IMR-90 (cell line): ENCODE data around the gene DGKH. TPM values are rescaled to one million over a fixed set of nuclear protein-coding genes. Genes with fewer than 3 reads are reported as not detected.

ENCODE experiments used
- ATAC-seq: fragments of 200-7000 bp; cut with Tn5 transposase; 2 replicates; pipeline ENCODE4 v1.9.1; 2020; ENCODE audit warnings: low read depth, mild to moderate bottlenecking, moderate library complexity
- BruUV-seq: library from RNA; stranded (reverse); fragments of 400-500 nt; replicated peaks from 2 replicates; lab custom pipeline; 2021; lab: Mats Ljungman, UMichigan
- CTCF ChIA-PET: fragments of 300-600 bp; formaldehyde crosslinking; extraction: SDS; loops from one replicate; lab custom pipeline; 2021; ENCODE audit warnings: antibody characterized with exemption; lab: Yijun Ruan, JAX
- POLR2A ChIA-PET: fragments of 300-600 bp; sonication (Branson Sonifier 250); formaldehyde crosslinking; loops from one replicate; lab custom pipeline; 2022; ENCODE audit warnings: antibody characterized with exemption; ENCODE audit not compliant: unreplicated experiment; lab: Charles Lee
- DNase-seq: peaks from one replicate; pipeline ENCODE4 v3.0.0; 2013
- H2AFZ ChIP-seq: replicated peaks from 2 replicates; pipeline ENCODE3; 2013; ENCODE audit warnings: low read length, mild to moderate bottlenecking; ENCODE audit not compliant: poor library complexity
- H2AK5ac ChIP-seq: 2 replicates; pipeline ENCODE4 v1.6.1; 2013; ENCODE audit warnings: low read depth, low read length, inconsistent platforms
- H2AK9ac ChIP-seq: replicated peaks from 2 replicates; pipeline ENCODE3; 2013; ENCODE audit warnings: mild to moderate bottlenecking, low read depth, low read length, moderate library complexity; ENCODE audit not compliant: poor library complexity
- H2BK120ac ChIP-seq: 2 replicates; pipeline ENCODE4 v1.6.1; 2013; ENCODE audit warnings: low read depth, low read length, inconsistent platforms
- H2BK15ac ChIP-seq: 3 replicates; pipeline ENCODE4 v1.6.1; 2013; ENCODE audit warnings: low read depth, low read length, inconsistent platforms
- H2BK20ac ChIP-seq: 2 replicates; pipeline ENCODE4 v1.6.1; 2013; ENCODE audit warnings: low read depth, mild to moderate bottlenecking, inconsistent platforms, low read length, moderate library complexity
- H2BK5ac ChIP-seq: 2 replicates; pipeline ENCODE4 v1.6.1; 2013; ENCODE audit warnings: mild to moderate bottlenecking, low read depth, low read length, inconsistent platforms; ENCODE audit not compliant: poor library complexity, severe bottlenecking
- H3K14ac ChIP-seq: replicated peaks from 2 replicates; pipeline ENCODE4 v1.6.1; 2013; ENCODE audit warnings: low read depth, low read length, inconsistent platforms
- H3K18ac ChIP-seq: 2 replicates; pipeline ENCODE4 v1.6.1; 2013; ENCODE audit warnings: low read depth, low read length, control low read depth
- H3K23ac ChIP-seq: 2 replicates; pipeline ENCODE4 v1.6.1; 2013; ENCODE audit warnings: low read depth, low read length, inconsistent platforms
- H3K27ac ChIP-seq: 2 replicates; pipeline ENCODE4 v1.5.1; 2013; ENCODE audit warnings: mild to moderate bottlenecking, control low read depth, low read length; ENCODE audit not compliant: insufficient read depth
- H3K27me3 ChIP-seq: 2 replicates; pipeline ENCODE4 v1.6.1; 2013; ENCODE audit warnings: low read length; ENCODE audit not compliant: control insufficient read depth, insufficient read depth
- H3K36me3 ChIP-seq: 2 replicates; pipeline ENCODE4 v1.6.1; 2013; ENCODE audit warnings: low read length, mixed read lengths; ENCODE audit not compliant: control insufficient read depth, insufficient read depth
- H3K4ac ChIP-seq: 2 replicates; pipeline ENCODE4 v1.6.1; 2013; ENCODE audit warnings: low read depth, low read length, inconsistent platforms
- H3K4me1 ChIP-seq: 2 replicates; pipeline ENCODE4 v1.6.1; 2013; ENCODE audit warnings: low read length, mixed read lengths; ENCODE audit not compliant: control insufficient read depth, insufficient read depth
- H3K4me2 ChIP-seq: 2 replicates; pipeline ENCODE4 v1.6.1; 2013; ENCODE audit warnings: low read depth, mild to moderate bottlenecking, control low read depth, low read length, moderate library complexity
- H3K4me3 ChIP-seq: 2 replicates; pipeline ENCODE4 v1.5.1; 2013; ENCODE audit warnings: low read depth, mild to moderate bottlenecking, control low read depth, low read length, moderate library complexity; ENCODE audit not compliant: insufficient read depth
- H3K56ac ChIP-seq: 2 replicates; pipeline ENCODE4 v1.6.1; 2013; ENCODE audit warnings: low read length, inconsistent platforms; ENCODE audit not compliant: insufficient read depth; ENCODE audit errors: extremely low read depth
- H3K79me1 ChIP-seq, 2 experiments: 2 replicates each; pipeline ENCODE4 v1.6.1; 2013; ENCODE audit warnings: low read length in 2 of 2, inconsistent platforms in 1 of 2, low read depth in 1 of 2
- H3K9ac ChIP-seq: 2 replicates; pipeline ENCODE4 v1.6.1; 2013; ENCODE audit warnings: low read depth, low read length, control low read depth
- H3K9me1 ChIP-seq: 2 replicates; pipeline ENCODE4 v1.6.1; 2013; ENCODE audit warnings: low read length, inconsistent platforms; ENCODE audit not compliant: insufficient read depth
- H3K9me3 ChIP-seq: 2 replicates; pipeline ENCODE4 v1.6.1; 2013; ENCODE audit warnings: low read length; ENCODE audit not compliant: control insufficient read depth, insufficient read depth
- H4K20me1 ChIP-seq: 2 replicates; pipeline ENCODE4 v1.6.1; 2013; ENCODE audit warnings: low read length, inconsistent platforms; ENCODE audit not compliant: insufficient read depth
- H4K5ac ChIP-seq: 2 replicates; pipeline ENCODE4 v1.6.1; 2013; ENCODE audit warnings: mild to moderate bottlenecking, low read depth, low read length, control low read depth
- H4K8ac ChIP-seq, 2 experiments: 2 replicates each; pipeline ENCODE4 v1.6.1; 2013; ENCODE audit warnings: low read depth in 2 of 2, low read length in 2 of 2, control low read depth in 1 of 2, inconsistent platforms in 1 of 2
- H4K91ac ChIP-seq: 2 replicates; pipeline ENCODE4 v1.6.1; 2013; ENCODE audit warnings: low read depth, low read length, inconsistent platforms; ENCODE audit not compliant: insufficient read depth
- BHLHE40 ChIP-seq: fragments of 150-350 bp; IDR thresholded peaks from 2 replicates; pipeline ENCODE4 v1.6.1; 2016; ENCODE audit warnings: mild to moderate bottlenecking, low read depth, low read length
- CEBPB ChIP-seq: IDR thresholded peaks from 2 replicates; pipeline ENCODE4 v1.6.1; 2012; ENCODE audit warnings: low read depth, low read length, improper control_type of control experiment
- CHD1 ChIP-seq: IDR thresholded peaks from 2 replicates; pipeline ENCODE4 v1.6.1; 2012; ENCODE audit warnings: low read depth, low read length, improper control_type of control experiment
- CTCF ChIP-seq: conservative IDR thresholded peaks from 2 replicates; pipeline ENCODE4 v1.5.1; 2012; ENCODE audit warnings: mild to moderate bottlenecking, low read depth, low read length, improper control_type of control experiment
- ELK1 ChIP-seq: fragments of 150-350 bp; IDR thresholded peaks from 2 replicates; pipeline ENCODE4 v1.6.1; 2016; ENCODE audit warnings: low read depth, mild to moderate bottlenecking, low read length, moderate library complexity, borderline replicate concordance
- FOS ChIP-seq: fragments of 150-350 bp; IDR thresholded peaks from 2 replicates; pipeline ENCODE4 v1.6.1; 2016; ENCODE audit warnings: low read depth, low read length
- MAFK ChIP-seq: IDR thresholded peaks from 2 replicates; pipeline ENCODE4 v1.6.1; 2012; ENCODE audit warnings: low read depth, low read length, improper control_type of control experiment
- MAZ ChIP-seq: IDR thresholded peaks from 2 replicates; pipeline ENCODE4 v1.6.1; 2012; ENCODE audit warnings: low read depth, mild to moderate bottlenecking, low read length, improper control_type of control experiment, moderate library complexity, borderline replicate concordance
- MXI1 ChIP-seq: IDR thresholded peaks from 2 replicates; pipeline ENCODE4 v1.6.1; 2012; ENCODE audit warnings: low read depth, mild to moderate bottlenecking, low read length, moderate library complexity, borderline replicate concordance
- NFE2L2 ChIP-seq: fragments of 150-350 bp; IDR thresholded peaks from 2 replicates; pipeline ENCODE4 v1.6.1; 2016; ENCODE audit warnings: low read depth, mild to moderate bottlenecking, low read length
- POLR2A ChIP-seq: IDR thresholded peaks from 2 replicates; pipeline ENCODE4 v1.6.1; 2012; ENCODE audit warnings: mild to moderate bottlenecking, low read depth, low read length
- RAD21 ChIP-seq: IDR thresholded peaks from 2 replicates; pipeline ENCODE4 v1.6.1; 2012; ENCODE audit warnings: low read length, improper control_type of control experiment
- RCOR1 ChIP-seq: IDR thresholded peaks from 2 replicates; pipeline ENCODE4 v1.6.1; 2012; ENCODE audit warnings: mild to moderate bottlenecking, low read length, improper control_type of control experiment; ENCODE audit not compliant: insufficient replicate concordance
- RFX5 ChIP-seq: IDR thresholded peaks from 2 replicates; pipeline ENCODE4 v1.8.0; 2012; ENCODE audit warnings: low read depth, mild to moderate bottlenecking, low read length, moderate library complexity
- SMC3 ChIP-seq: fragments of 150-350 bp; IDR thresholded peaks from 2 replicates; pipeline ENCODE4 v1.6.1; 2016; ENCODE audit warnings: low read depth, mild to moderate bottlenecking, antibody characterized with exemption, low read length, moderate library complexity
- USF2 ChIP-seq: fragments of 150-350 bp; IDR thresholded peaks from 2 replicates; pipeline ENCODE4 v1.6.1; 2017; ENCODE audit warnings: mild to moderate bottlenecking, antibody characterized with exemption, low read length, low read depth
- WGBS, 2 experiments: methylation state at CpG; one replicate each; pipeline versions ENCODE4 v1.1.5 to v1.1.7; 2013; ENCODE audit warnings: missing lambda C conversion rate in 2 of 2; ENCODE audit not compliant: insufficient read length in 1 of 2; ENCODE audit errors: extremely low coverage in 2 of 2; 5-methylcytosine and 5-hydroxymethylcytosine counted together
- dilution Hi-C: fragments of 300-500 bp; cut with HindIII; formaldehyde crosslinking; loops from one replicate; pipeline ENCODE4 v1.14.3; 2018; ENCODE audit warnings: low sequenced_read_pairs; ENCODE audit not compliant: unreplicated experiment
- in situ Hi-C: fragments of 300-500 bp; cut with MboI; formaldehyde crosslinking; loops from 3 replicates; pipeline ENCODE4 v1.14.3; 2019; ENCODE audit warnings: low sequenced_read_pairs, inconsistent platforms, mixed read lengths
- intact Hi-C: fragments of 100-400 bp; cut with micrococcal nuclease; formaldehyde crosslinking; loops from 2 replicates; pipeline ENCODE4 v1.10.0; 2022
- polyA plus RNA-seq, 3 experiments: library from polyadenylated mRNA; depleted of rRNA; stranded (reverse); fragments of >200 nt; gene quantifications; 2 replicates each; pipeline ENCODE4 v1.2.3, GENCODE V29; 2012; ENCODE audit warnings: low replicate concordance in 1 of 3
- total RNA-seq: library from RNA; depleted of rRNA; stranded (reverse); fragments of >200 nt; gene quantifications from 2 replicates; pipeline ENCODE4 v1.2.3, GENCODE V29; 2012

Gene DGKH
- total and polyA plus RNA-seq, 2 of the 4 experiments (the other 2 are of a cell fraction): 2.0 to 13.4 TPM

GRCh38 chr13:42017264-42017663, 31.2 kb upstream of the DGKH start:
- Histone ChIP-seq H3K9me1 (no peaks in the 10 kb centered on the region), H2BK15ac (no peak overlapping the region), H2AFZ (no peak overlapping the region), H2BK5ac (no peak overlapping the region), H3K27me3 (no peaks in the 10 kb centered on the region), H3K4me2 (no peak overlapping the region), H4K91ac (no peak overlapping the region), H2BK120ac (no peak overlapping the region), H3K4ac (no peak overlapping the region), H2AK9ac (no peak overlapping the region), H2AK5ac (no peak overlapping the region), H3K9me3 (no peaks in the 10 kb centered on the region), H3K56ac (no peak overlapping the region), H3K79me1 (no peaks in the 10 kb centered on the region), H3K9ac (no peak overlapping the region), H3K27ac (no peak overlapping the region), H4K20me1 (no peaks in the 10 kb centered on the region), H3K4me1 (no peaks in the 10 kb centered on the region), H3K18ac (no peak overlapping the region), H3K36me3 (no peaks in the 10 kb centered on the region), H4K5ac (no peak overlapping the region), H3K14ac (no peak overlapping the region), H2BK20ac (no peak overlapping the region), H4K8ac (no peak overlapping the region), H3K4me3 (no peak overlapping the region), H3K23ac (no peak overlapping the region)
- no CpG with 5 or more reads among the region's 2 CpGs for WGBS, 2 experiments
- POLR2A ChIA-PET: no interaction called here
- dilution Hi-C loops: no loop called here
- in situ Hi-C loops: no loop called here
- intact Hi-C loops: no loop called here
- DNase-seq: no peak
- BruUV-seq: no TSS peak
- TF ChIP-seq CTCF (no peak), MXI1 (no peak), MAFK (no peak), RCOR1 (no peak), ELK1 (no peak), POLR2A (no peak), BHLHE40 (no peak), RFX5 (no peak), RAD21 (no peak), CHD1 (no peak), MAZ (no peak), SMC3 (no peak), FOS (no peak), NFE2L2 (no peak), CEBPB (no peak), USF2 (no peak)
- CTCF ChIA-PET: no interaction called here
- ATAC-seq: no peak
